Uterus (tissue), 4 donors: ENCODE results near the gene KIF14. TPM values are rescaled to one million over a fixed set of nuclear protein-coding genes. Genes with fewer than 3 reads are reported as not detected.

Source experiments
- DNase-seq, 2 donors: peaks; one replicate each; pipeline ENCODE4 v3.0.0-alpha.2; 2019 to 2020
- H3K27ac ChIP-seq, 2 donors: fragments of 200-600 bp; sonication (generic); 1 replicate in 1 of 2; 2 replicates in 1 of 2; pipeline ENCODE4 v1.5.1; 2016 to 2018
- H3K27me3 ChIP-seq, 2 donors: fragments of 200-600 bp; sonication (generic); one replicate each; pipeline ENCODE4 v1.5.1; 2018 to 2019; ENCODE audit warnings: control low read depth in 1 of 2
- H3K36me3 ChIP-seq, 2 donors: fragments of 200-600 bp; sonication (generic); one replicate each; pipeline ENCODE4 v1.5.1; 2019; ENCODE audit warnings: control low read depth in 1 of 2
- H3K4me1 ChIP-seq, 2 donors: fragments of 200-600 bp; sonication (generic); one replicate each; pipeline ENCODE4 v1.5.1; 2018 to 2019; ENCODE audit warnings: control low read depth in 1 of 2
- H3K4me3 ChIP-seq, 2 donors: fragments of 200-600 bp; sonication (generic); 1 replicate in 1 of 2; 2 replicates in 1 of 2; pipeline ENCODE4 v1.5.1; 2018 to 2019; ENCODE audit warnings: mild to moderate bottlenecking in 1 of 2
- H3K9me3 ChIP-seq, 2 donors: fragments of 200-600 bp; sonication (generic); one replicate each; pipeline ENCODE4 v1.5.1; 2019; ENCODE audit warnings: control low read depth in 1 of 2
- POLR2A ChIP-seq, 2 donors: fragments of 450-650 bp; IDR thresholded peaks; one replicate each; pipeline ENCODE4 v1.6.1; 2016; ENCODE audit warnings: antibody characterized with exemption in 2 of 2, mild to moderate bottlenecking in 1 of 2, moderate library complexity in 1 of 2
- intact Hi-C: fragments of 100-400 bp; cut with DNase I; formaldehyde crosslinking; loops from one replicate; pipeline ENCODE4 v1.15.1; 2023; ENCODE audit warnings: low total_unique reads
- total RNA-seq, 4 donors: library from RNA; depleted of rRNA in 3 of 4; stranded (reverse); fragments of >200 nt in 3 of 4; gene quantifications; one replicate each; pipeline versions ENCODE4 v1.1.0 to v1.2.4, GENCODE V29; 2014 to 2023
- TF ChIP-seq, protein P1 (sequence below), 4 experiments: fragments of 200-600 bp in 2 of 4; fragments of 450-650 bp in 2 of 4; sonication (generic) in 2 of 4; IDR thresholded peaks; one replicate each; pipeline ENCODE4 v1.5.1; 2016 to 2019; ENCODE audit warnings: antibody characterized with exemption in 4 of 4, mild to moderate bottlenecking in 2 of 4, moderate library complexity in 1 of 4
- donor health status: DM: yes; HTN: yes; CAD: no.

Gene KIF14
- total RNA-seq, 4 donors from 2014 or later: under 0.01 to 9.2 (median 0.15) TPM; not detected in 1

DNA sequence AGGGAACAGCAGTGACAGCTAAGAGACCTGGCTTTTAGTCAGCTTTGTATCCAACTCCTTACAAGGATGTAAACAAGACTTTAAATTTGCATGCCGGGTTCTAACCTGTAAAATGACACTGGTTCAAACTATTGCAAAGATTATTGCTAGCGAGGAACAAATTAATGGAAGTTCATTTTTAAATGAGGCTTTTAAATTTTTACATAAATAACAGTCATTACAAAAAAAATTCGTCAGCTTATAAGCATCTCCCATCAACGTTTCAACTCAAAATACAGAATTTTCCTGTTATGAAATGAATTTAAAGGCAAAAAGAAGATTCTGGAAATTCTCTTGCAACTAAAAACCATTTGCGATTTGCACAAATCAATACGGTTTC, 668 bp downstream of the KIF14 start:
- Histone ChIP-seq H3K27ac (no peak overlapping the region), H3K27me3 (no peaks in the 10 kb centered on the region), H3K4me1 (no peaks in the 10 kb centered on the region), H3K4me3 (peak overlapping the region; percentile 45 to 57), H3K36me3 (no peaks in the 10 kb centered on the region), H3K9me3 (no peaks in the 10 kb centered on the region)
- DNase-seq: no peak
- TF ChIP-seq POLR2A (IDR thresholded peaks at IDR 0.05): no peak
- TF ChIP-seq, protein P1, sequence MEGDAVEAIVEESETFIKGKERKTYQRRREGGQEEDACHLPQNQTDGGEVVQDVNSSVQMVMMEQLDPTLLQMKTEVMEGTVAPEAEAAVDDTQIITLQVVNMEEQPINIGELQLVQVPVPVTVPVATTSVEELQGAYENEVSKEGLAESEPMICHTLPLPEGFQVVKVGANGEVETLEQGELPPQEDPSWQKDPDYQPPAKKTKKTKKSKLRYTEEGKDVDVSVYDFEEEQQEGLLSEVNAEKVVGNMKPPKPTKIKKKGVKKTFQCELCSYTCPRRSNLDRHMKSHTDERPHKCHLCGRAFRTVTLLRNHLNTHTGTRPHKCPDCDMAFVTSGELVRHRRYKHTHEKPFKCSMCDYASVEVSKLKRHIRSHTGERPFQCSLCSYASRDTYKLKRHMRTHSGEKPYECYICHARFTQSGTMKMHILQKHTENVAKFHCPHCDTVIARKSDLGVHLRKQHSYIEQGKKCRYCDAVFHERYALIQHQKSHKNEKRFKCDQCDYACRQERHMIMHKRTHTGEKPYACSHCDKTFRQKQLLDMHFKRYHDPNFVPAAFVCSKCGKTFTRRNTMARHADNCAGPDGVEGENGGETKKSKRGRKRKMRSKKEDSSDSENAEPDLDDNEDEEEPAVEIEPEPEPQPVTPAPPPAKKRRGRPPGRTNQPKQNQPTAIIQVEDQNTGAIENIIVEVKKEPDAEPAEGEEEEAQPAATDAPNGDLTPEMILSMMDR (IDR thresholded peaks at IDR 0.05): no peak
- intact Hi-C loops: loop anchor here (10.0 kb wide), 1 partner anchor 185 kb away; no protein-coding TSS in a partner anchor

DNA sequence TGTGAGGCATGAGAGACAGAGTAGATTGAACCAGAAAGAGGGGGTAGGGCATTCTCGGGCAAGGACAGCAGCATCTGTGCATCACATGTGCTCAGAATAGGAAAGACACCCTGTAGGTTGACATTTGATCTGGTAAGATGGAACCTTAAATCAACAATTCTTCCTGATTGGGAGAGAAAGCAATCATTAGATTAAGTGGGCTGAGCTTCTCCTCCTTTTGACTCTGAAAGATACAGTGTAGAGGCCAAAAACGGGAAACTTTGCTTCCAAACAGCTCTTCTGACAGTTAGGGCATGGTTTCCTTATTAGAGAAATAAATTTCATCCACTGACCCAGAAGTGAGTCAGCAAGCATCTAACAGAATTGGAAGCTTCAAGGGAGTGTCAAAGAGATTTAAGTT, 9.7 kb downstream of the KIF14 start:
- H3K27me3 ChIP-seq: no peaks in the 10 kb centered on the region
- intact Hi-C loops: no loop called here

GRCh38 chr1:200602632-200603031, 17.9 kb downstream of the KIF14 start:
- TF ChIP-seq, protein P1 (IDR thresholded peaks at IDR 0.05): no peak
- TF ChIP-seq POLR2A (IDR thresholded peaks at IDR 0.05): no peak
- H3K4me3 ChIP-seq: no peak overlapping the region
- H3K4me1 ChIP-seq: no peaks in the 10 kb centered on the region
- H3K9me3 ChIP-seq: no peaks in the 10 kb centered on the region
- intact Hi-C loops: no loop called here
- DNase-seq: no peak
- H3K27ac ChIP-seq: no peak overlapping the region
- no peaks in the 10 kb centered on the region for H3K27me3 ChIP-seq
- no peaks in the 10 kb centered on the region for H3K36me3 ChIP-seq

More for the DNA sequence above, 9.7 kb downstream of the KIF14 start:
- no peaks in the 10 kb centered on the region for H3K4me1 ChIP-seq
- no peaks in the 10 kb centered on the region for H3K9me3 ChIP-seq
- H3K27ac ChIP-seq: no peak overlapping the region
- no peaks in the 10 kb centered on the region for H3K36me3 ChIP-seq
- no peak for DNase-seq
- no peak overlapping the region for H3K4me3 ChIP-seq
- TF ChIP-seq, protein P1 (IDR thresholded peaks at IDR 0.05): no peak
- no peak for TF ChIP-seq POLR2A (IDR thresholded peaks at IDR 0.05)

DNA sequence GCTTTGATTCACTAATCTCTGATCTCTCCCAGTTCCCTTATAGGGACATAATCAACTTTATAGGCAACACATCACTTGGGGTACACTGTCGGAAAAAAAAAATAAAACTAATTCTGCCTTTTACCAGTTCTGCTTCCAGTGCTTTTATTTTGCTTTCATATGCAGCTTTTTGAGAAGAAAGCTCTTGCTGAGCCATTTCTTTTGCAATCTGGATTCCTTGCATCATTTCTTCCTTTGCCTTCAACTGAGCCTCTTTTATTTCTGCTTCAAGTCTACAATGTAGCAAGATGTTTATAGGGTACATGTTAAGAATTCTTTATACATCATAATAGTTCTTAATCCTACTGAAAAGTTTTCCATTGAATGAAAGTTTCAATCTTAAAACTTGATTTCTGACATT, 30.6 kb downstream of the KIF14 start:
- Histone ChIP-seq H3K4me3 (no peak overlapping the region), H3K9me3 (no peaks in the 10 kb centered on the region), H3K27ac (no peak overlapping the region), H3K36me3 (no peaks in the 10 kb centered on the region), H3K27me3 (no peaks in the 10 kb centered on the region), H3K4me1 (no peaks in the 10 kb centered on the region)
- no peak for DNase-seq
- intact Hi-C loops: no loop called here
- TF ChIP-seq, protein P1 (IDR thresholded peaks at IDR 0.05): no peak
- TF ChIP-seq POLR2A (IDR thresholded peaks at IDR 0.05): no peak

- no peaks in the 10 kb centered on the region for H3K4me1 ChIP-seq
- H3K4me3 ChIP-seq: no peak overlapping the region
- no peaks in the 10 kb centered on the region for H3K27me3 ChIP-seq
- H3K9me3 ChIP-seq: no peaks in the 10 kb centered on the region
- no peaks in the 10 kb centered on the region for H3K36me3 ChIP-seq
- intact Hi-C loops: no loop called here
- no peak for DNase-seq
- TF ChIP-seq POLR2A (IDR thresholded peaks at IDR 0.05): no peak
- TF ChIP-seq, protein P1 (IDR thresholded peaks at IDR 0.05): no peak
- no peak overlapping the region for H3K27ac ChIP-seq
Measured at GRCh38 chr1:200588698-200589097, 31.9 kb downstream of the KIF14 start.
